ENCODE data around the gene PCDHGA9. TPM values are rescaled to one million over a fixed set of nuclear protein-coding genes. Genes with fewer than 3 reads are reported as not detected.

Gene PCDHGA9
- total RNA-seq, result 10 to 100 TPM; 10.9 TPM
- 10 to 100 TPM; 19.2 to 21.4 TPM for polyA plus RNA-seq (ENCODE audit: insufficient read length in 2 of 2)
- long read RNA-seq, donor 1, full-length matches to known transcripts, result 10 of 10 reads
- long read RNA-seq, donor 1, partial matches to known transcripts, result 0 of 10 reads
- long read RNA-seq, donor 1, other reads (novel, unspliced or antisense), result 0 of 10 reads
- long read RNA-seq, donor 2, transcript PCDHGA9-202 (1 exons, 2,568 nt), result major isoform, 12 of 12 reads
- long read RNA-seq, donor 2, partial matches to known transcripts, result 0 of 12 reads
- long read RNA-seq, donor 2, other reads (novel, unspliced or antisense), result 0 of 12 reads
- long read RNA-seq, donor 3, full-length matches to known transcripts, result 10 of 10 reads
- long read RNA-seq, donor 3, partial matches to known transcripts, result 0 of 10 reads
- long read RNA-seq, donor 3, other reads (novel, unspliced or antisense), result 0 of 10 reads
- long read RNA-seq, donor 4, partial matches to known transcripts, result 0 of 1 reads
- long read RNA-seq, donor 4, other reads (novel, unspliced or antisense), result 0 of 1 reads

- no peak within 1 kb of the TSS for H3K27ac ChIP-seq (ENCODE audit: low read depth, low read length)
- DNase-seq (ENCODE audit: low read depth in 4 of 6, low spot score in 6 of 6), result peak in 2 of 6 donors; percentile 44 to 62
- H3K36me3 ChIP-seq (ENCODE audit: control insufficient read depth, insufficient read depth, low read length), result peaks cover 16% of the 10 kb centered on the region
- peak within 1 kb of the TSS; percentile 17 for H3K4me3 ChIP-seq (ENCODE audit: low read depth, low read length)
- H3K27me3 ChIP-seq (ENCODE audit: control insufficient read depth, insufficient read depth, low read length), result no peaks in the 10 kb centered on the region
- H3K9me3 ChIP-seq (ENCODE audit: control insufficient read depth, insufficient read depth, low read length), result peaks cover 54% of the 10 kb centered on the region
- peaks cover 15% of the 10 kb centered on the region for H3K4me1 ChIP-seq (ENCODE audit: control insufficient read depth, insufficient read depth, low read length)
- 9% methylated on average over 23 of the region's 27 CpGs for WGBS (ENCODE audit: insufficient coverage)
These were observed at the start of gene PCDHGA9 for GRCh38 chr5:141402553-141403243. TSS of gene PCDHGA9 (plus strand) at chr5:141402778. CDS start at chr5:141402953, 175 bp downstream.

- WGBS (ENCODE audit: insufficient coverage), result 12% methylated on average over 28 of the region's 29 CpGs
These were observed 47.6 kb upstream of the PCDHGA9 start, which contains the start of gene PCDHGA4 for GRCh38 chr5:141354900-141355469. TSS of gene PCDHGA4 (plus strand) at chr5:141355021. CDS start at chr5:141355108, 87 bp downstream.

GRCh38 chr5:141355641-141356040 is 46.9 kb upstream of the PCDHGA9 start:
- no peak overlapping the region for H3K4me3 ChIP-seq (ENCODE audit: low read depth, low read length)
- H3K27me3 ChIP-seq (ENCODE audit: control insufficient read depth, insufficient read depth, low read length), result no peaks in the 10 kb centered on the region
- H3K9me3 ChIP-seq (ENCODE audit: control insufficient read depth, insufficient read depth, low read length), result peaks cover 48% of the 10 kb centered on the region
- DNase-seq (ENCODE audit: low read depth in 4 of 6, low spot score in 6 of 6), result no peak
- no peaks in the 10 kb centered on the region for H3K4me1 ChIP-seq (ENCODE audit: control insufficient read depth, insufficient read depth, low read length)
- H3K36me3 ChIP-seq (ENCODE audit: control insufficient read depth, insufficient read depth, low read length), result peaks cover 12% of the 10 kb centered on the region
- 37% methylated on average over 22 of the region's 24 CpGs for WGBS (ENCODE audit: insufficient coverage)
- H3K27ac ChIP-seq (ENCODE audit: low read depth, low read length), result no peak overlapping the region

More at GRCh38 chr5:141354900-141355469, 47.6 kb upstream of the PCDHGA9 start, which contains the start of gene PCDHGA4:
- H3K27me3 ChIP-seq (ENCODE audit: control insufficient read depth, insufficient read depth, low read length), result no peaks in the 10 kb centered on the region
- H3K36me3 ChIP-seq (ENCODE audit: control insufficient read depth, insufficient read depth, low read length), result peaks cover 13% of the 10 kb centered on the region
- peak in 2 of 6 donors; percentile 9 to 13 for DNase-seq (ENCODE audit: low read depth in 4 of 6, low spot score in 6 of 6)
- peaks cover 49% of the 10 kb centered on the region for H3K9me3 ChIP-seq (ENCODE audit: control insufficient read depth, insufficient read depth, low read length)
- H3K4me3 ChIP-seq (ENCODE audit: low read depth, low read length), result no peak within 1 kb of the TSS
- H3K4me1 ChIP-seq (ENCODE audit: control insufficient read depth, insufficient read depth, low read length), result no peaks in the 10 kb centered on the region
- H3K27ac ChIP-seq (ENCODE audit: low read depth, low read length), result no peak within 1 kb of the TSS

DNA sequence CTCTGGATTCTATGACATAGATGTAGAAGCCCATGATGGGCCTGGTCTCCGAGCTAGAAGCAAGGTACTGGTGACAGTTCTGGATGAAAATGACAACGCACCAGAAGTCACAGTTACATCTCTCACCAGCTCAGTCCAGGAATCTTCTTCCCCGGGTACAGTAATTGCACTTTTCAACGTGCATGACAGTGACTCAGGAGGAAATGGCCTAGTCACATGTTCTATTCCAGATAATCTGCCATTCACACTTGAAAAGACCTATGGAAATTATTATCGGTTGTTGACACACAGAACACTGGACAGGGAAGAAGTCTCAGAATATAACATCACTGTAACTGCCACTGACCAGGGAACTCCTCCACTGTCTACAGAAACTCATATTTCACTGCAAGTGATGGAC is 46.4 kb upstream of the PCDHGA9 start:
- peaks cover 46% of the 10 kb centered on the region for H3K9me3 ChIP-seq (ENCODE audit: control insufficient read depth, insufficient read depth, low read length)
- peaks cover 12% of the 10 kb centered on the region for H3K36me3 ChIP-seq (ENCODE audit: control insufficient read depth, insufficient read depth, low read length)
- WGBS (ENCODE audit: insufficient coverage), result 74% methylated on average over 4 of the region's 5 CpGs
- no peak overlapping the region for H3K4me3 ChIP-seq (ENCODE audit: low read depth, low read length)
- no peaks in the 10 kb centered on the region for H3K27me3 ChIP-seq (ENCODE audit: control insufficient read depth, insufficient read depth, low read length)
- H3K27ac ChIP-seq (ENCODE audit: low read depth, low read length), result no peak overlapping the region
- no peak for DNase-seq (ENCODE audit: low read depth in 4 of 6, low spot score in 6 of 6)
- H3K4me1 ChIP-seq (ENCODE audit: control insufficient read depth, insufficient read depth, low read length), result no peaks in the 10 kb centered on the region

- 39% methylated on average over 19 of the region's 19 CpGs for WGBS (ENCODE audit: insufficient coverage)
- H3K27ac ChIP-seq (ENCODE audit: low read depth, low read length), result no peak overlapping the region
- no peak overlapping the region for H3K4me3 ChIP-seq (ENCODE audit: low read depth, low read length)
- H3K4me1 ChIP-seq (ENCODE audit: control insufficient read depth, insufficient read depth, low read length), result no peaks in the 10 kb centered on the region
- no peak for DNase-seq (ENCODE audit: low read depth in 4 of 6, low spot score in 6 of 6)
- no peaks in the 10 kb centered on the region for H3K27me3 ChIP-seq (ENCODE audit: control insufficient read depth, insufficient read depth, low read length)
- H3K36me3 ChIP-seq (ENCODE audit: control insufficient read depth, insufficient read depth, low read length), result peaks cover 9% of the 10 kb centered on the region
- peaks cover 44% of the 10 kb centered on the region for H3K9me3 ChIP-seq (ENCODE audit: control insufficient read depth, insufficient read depth, low read length)
These were observed 45.6 kb upstream of the PCDHGA9 start for GRCh38 chr5:141356950-141357349.

DNA sequence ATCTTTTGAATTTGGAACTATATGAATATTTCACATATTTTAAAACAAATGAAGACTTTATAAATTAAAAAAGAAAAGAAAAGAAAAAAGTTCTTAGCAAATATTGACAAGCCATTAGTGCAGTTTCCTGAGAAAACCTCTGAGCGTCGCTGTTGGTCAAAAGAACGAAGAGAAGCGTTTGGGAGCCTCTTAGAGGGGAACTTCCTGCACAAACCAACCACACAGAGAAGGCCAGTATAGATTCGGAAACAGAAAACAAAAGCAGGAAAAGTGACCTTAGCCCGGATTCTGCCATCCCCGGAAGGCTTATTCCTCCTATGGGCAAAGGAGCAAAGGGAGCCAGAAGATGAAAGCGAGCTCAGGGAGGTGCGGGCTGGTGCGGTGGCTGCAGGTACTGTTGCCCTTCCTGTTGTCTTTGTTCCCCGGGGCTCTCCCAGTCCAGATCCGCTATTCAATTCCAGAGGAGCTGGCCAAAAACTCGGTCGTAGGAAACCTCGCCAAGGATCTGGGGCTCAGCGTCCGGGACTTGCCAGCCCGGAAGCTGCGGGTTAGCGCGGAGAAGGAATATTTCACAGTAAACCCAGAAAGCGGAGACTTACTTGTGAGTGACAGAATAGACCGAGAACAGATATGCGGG is 42.7 kb upstream of the PCDHGA9 start, which contains the start of gene PCDHGB2:
Gene PCDHGB2 (plus strand): TSS at position 205 of the 637 bp plus-strand sequence. CDS start 142 bp downstream, at position 347.
- Histone ChIP-seq H3K4me3 (ENCODE audit: low read depth, low read length) (no peak within 1 kb of the TSS), H3K27ac (ENCODE audit: low read depth, low read length) (no peak within 1 kb of the TSS), H3K27me3 (ENCODE audit: control insufficient read depth, insufficient read depth, low read length) (no peaks in the 10 kb centered on the region), H3K9me3 (ENCODE audit: control insufficient read depth, insufficient read depth, low read length) (peaks cover 52% of the 10 kb centered on the region), H3K4me1 (ENCODE audit: control insufficient read depth, insufficient read depth, low read length) (peaks cover 5% of the 10 kb centered on the region), H3K36me3 (ENCODE audit: control insufficient read depth, insufficient read depth, low read length) (peaks cover 12% of the 10 kb centered on the region)
- peak in 2 of 6 donors; percentile 21 to 30 for DNase-seq (ENCODE audit: low read depth in 4 of 6, low spot score in 6 of 6)
- WGBS (ENCODE audit: insufficient coverage), result 23% methylated on average over 24 of the region's 24 CpGs

GRCh38 chr5:141360685-141361084 is 41.9 kb upstream of the PCDHGA9 start:
- WGBS (ENCODE audit: insufficient coverage), result 29% methylated on average over 14 of the region's 15 CpGs
- H3K36me3 ChIP-seq (ENCODE audit: control insufficient read depth, insufficient read depth, low read length), result peaks cover 9% of the 10 kb centered on the region
- no peak for DNase-seq (ENCODE audit: low read depth in 4 of 6, low spot score in 6 of 6)
- H3K27me3 ChIP-seq (ENCODE audit: control insufficient read depth, insufficient read depth, low read length), result no peaks in the 10 kb centered on the region
- H3K27ac ChIP-seq (ENCODE audit: low read depth, low read length), result no peak overlapping the region
- peaks cover 5% of the 10 kb centered on the region for H3K4me1 ChIP-seq (ENCODE audit: control insufficient read depth, insufficient read depth, low read length)
- H3K4me3 ChIP-seq (ENCODE audit: low read depth, low read length), result no peak overlapping the region
- H3K9me3 ChIP-seq (ENCODE audit: control insufficient read depth, insufficient read depth, low read length), result peaks cover 55% of the 10 kb centered on the region

DNA sequence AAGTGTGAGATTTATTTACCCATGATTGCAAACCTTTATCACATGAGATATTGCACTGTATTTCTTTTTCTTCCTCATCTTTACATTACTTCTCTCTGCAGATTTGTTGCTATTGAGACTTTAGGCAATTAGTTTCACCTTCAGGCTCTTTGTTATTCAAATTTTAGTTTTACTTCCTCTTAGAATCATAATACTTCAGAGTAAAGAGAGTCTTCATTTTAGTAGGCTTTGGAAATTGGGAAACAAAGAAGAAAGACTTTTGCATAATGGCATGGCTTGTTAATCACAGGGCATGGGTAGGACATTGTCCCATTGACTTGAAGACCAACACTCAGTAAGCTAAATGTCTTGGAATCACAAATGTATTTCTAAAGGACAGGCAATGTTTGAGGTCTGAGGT is 39.9 kb upstream of the PCDHGA9 start:
- H3K4me3 ChIP-seq (ENCODE audit: low read depth, low read length), result no peak overlapping the region
- H3K27me3 ChIP-seq (ENCODE audit: control insufficient read depth, insufficient read depth, low read length), result no peaks in the 10 kb centered on the region
- no peak overlapping the region for H3K27ac ChIP-seq (ENCODE audit: low read depth, low read length)
- DNase-seq (ENCODE audit: low read depth in 4 of 6, low spot score in 6 of 6), result no peak
- H3K4me1 ChIP-seq (ENCODE audit: control insufficient read depth, insufficient read depth, low read length), result peaks cover 5% of the 10 kb centered on the region
- peaks cover 3% of the 10 kb centered on the region for H3K36me3 ChIP-seq (ENCODE audit: control insufficient read depth, insufficient read depth, low read length)
- H3K9me3 ChIP-seq (ENCODE audit: control insufficient read depth, insufficient read depth, low read length), result peaks cover 50% of the 10 kb centered on the region
